ENCODE results near the gene CABLES1.
A peak's percentile ranks its signal among the peaks of the same experiment; 100 is the strongest.

CABLES1 gene

GRCh38 chr18:23302851-23303527 is 167.7 kb downstream of the CABLES1 start:
- H3K4me1 ChIP-seq (ENCODE audit: control insufficient read depth, insufficient read depth, low read length, unreplicated experiment): peaks cover 29% of the 10 kb centered on the region
- H3K36me3 ChIP-seq (ENCODE audit: insufficient read depth, low read length): no peaks in the 10 kb centered on the region
- no peaks in the 10 kb centered on the region for H3K27me3 ChIP-seq (ENCODE audit: insufficient read depth, low read length)
- H3K27ac ChIP-seq (ENCODE audit: low read depth, low read length): peak overlapping the region; percentile 81
- no peaks in the 10 kb centered on the region for H3K79me2 ChIP-seq (ENCODE audit: control insufficient read depth, insufficient read depth, low read length, unreplicated experiment)
- peak overlapping the region; percentile 18 for H2AFZ ChIP-seq (ENCODE audit: low read length, unreplicated experiment)
- H3K4me3 ChIP-seq (ENCODE audit: low read depth, low read length): no peak overlapping the region

GRCh38 chr18:23306822-23307221 is 171.5 kb downstream of the CABLES1 start:
- H3K27ac ChIP-seq (ENCODE audit: low read depth, low read length): no peak overlapping the region
- 0 out of 2 replicates have a peak overlapping the region, but pooled peaks have one; percentile 6 for H3K4me3 ChIP-seq (ENCODE audit: low read depth, low read length)
- H3K36me3 ChIP-seq (ENCODE audit: insufficient read depth, low read length): no peaks in the 10 kb centered on the region
- no peak overlapping the region for H2AFZ ChIP-seq (ENCODE audit: low read length, unreplicated experiment)
- no peaks in the 10 kb centered on the region for H3K27me3 ChIP-seq (ENCODE audit: insufficient read depth, low read length)
- peaks cover 44% of the 10 kb centered on the region for H3K4me1 ChIP-seq (ENCODE audit: control insufficient read depth, insufficient read depth, low read length, unreplicated experiment)
- no peaks in the 10 kb centered on the region for H3K79me2 ChIP-seq (ENCODE audit: control insufficient read depth, insufficient read depth, low read length, unreplicated experiment)

GRCh38 chr18:23307567-23308295 is 172.4 kb downstream of the CABLES1 start:
- no peaks in the 10 kb centered on the region for H3K79me2 ChIP-seq (ENCODE audit: control insufficient read depth, insufficient read depth, low read length, unreplicated experiment)
- no peak overlapping the region for H2AFZ ChIP-seq (ENCODE audit: low read length, unreplicated experiment)
- no peaks in the 10 kb centered on the region for H3K27me3 ChIP-seq (ENCODE audit: insufficient read depth, low read length)
- H3K36me3 ChIP-seq (ENCODE audit: insufficient read depth, low read length): no peaks in the 10 kb centered on the region
- H3K4me1 ChIP-seq (ENCODE audit: control insufficient read depth, insufficient read depth, low read length, unreplicated experiment): peaks cover 47% of the 10 kb centered on the region
- H3K4me3 ChIP-seq (ENCODE audit: low read depth, low read length): peak overlapping the region; percentile 6; the same call in 1 of the 2 replicates
- H3K27ac ChIP-seq (ENCODE audit: low read depth, low read length): no peak overlapping the region; the same call in 1 of the 2 replicates

Data from ACC112 (cell line).